Prostate gland (tissue), 2 donors: ENCODE results near the gene SASS6.

ENCODE experiments used
- CTCF ChIP-seq, 4 experiments: fragments of 200-600 bp in 2 of 4; fragments of 450-650 bp in 2 of 4; sonication (generic) in 2 of 4; IDR thresholded peaks; 1 replicate in 3 of 4; 2 replicates in 1 of 4; pipeline ENCODE4 v1.5.1; 2016 to 2019; ENCODE audit warnings: antibody characterized with exemption in 4 of 4, mild to moderate bottlenecking in 2 of 4, moderate library complexity in 2 of 4
- POLR2A ChIP-seq: fragments of 450-650 bp; IDR thresholded peaks from one replicate; pipeline ENCODE4 v1.6.1; 2016; ENCODE audit warnings: antibody characterized with exemption, mild to moderate bottlenecking

- TF ChIP-seq CTCF (IDR thresholded peaks at IDR 0.05) = no peak
- TF ChIP-seq POLR2A = no peak
Measured at GRCh38 chr1:100036718-100037655, 95.7 kb downstream of the SASS6 start.
